ENCODE data around the gene FARP2. TPM values are rescaled to one million over a fixed set of nuclear protein-coding genes. Genes with fewer than 3 reads are reported as not detected.

Gene FARP2
- polyA plus RNA-seq, 1 of the 3 experiments (the other 2 are of a cell fraction), result 11.5 TPM

DNA sequence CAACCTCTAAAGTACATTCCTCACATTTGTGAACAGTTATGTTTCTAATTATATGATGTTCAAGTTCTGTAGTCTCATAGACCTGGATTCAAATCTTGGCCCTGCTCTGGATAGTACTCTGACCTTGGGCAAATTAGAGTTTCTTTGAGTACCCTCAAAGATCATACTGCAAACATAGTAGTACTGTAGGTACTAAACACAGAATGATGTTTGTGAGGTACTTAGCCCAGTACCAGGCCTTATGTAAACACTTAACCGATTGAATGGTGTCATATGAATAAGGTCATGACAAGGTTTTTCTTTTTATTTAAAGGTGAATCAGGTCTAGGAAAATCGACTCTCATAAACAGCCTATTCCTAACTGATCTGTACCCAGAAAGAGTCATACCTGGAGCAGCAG is 21.3 kb upstream of the FARP2 start:
- Histone ChIP-seq H3K9ac (no peak overlapping the region), H3K9me3 (no peaks in the 10 kb centered on the region), H2AFZ (ENCODE audit: low read depth) (no peak overlapping the region), H3K4me3 (ENCODE audit: low read depth in 2 of 2, low read length in 1 of 2) (no peak overlapping the region), H3K4me2 (no peak overlapping the region), H3F3A (replicated peaks; ENCODE audit: insufficient read depth) (no peaks in the 10 kb centered on the region), H3K36me3 (replicated peaks in 1 of 2; ENCODE audit: control insufficient read depth in 1 of 2, insufficient read depth in 2 of 2, low read length in 1 of 2) (peaks cover 64 to 66% of the 10 kb centered on the region in 2 experiments), H3K27ac (ENCODE audit: low read depth in 2 of 2, low read length in 1 of 2) (no peak overlapping the region), H3K27me3 (ENCODE audit: insufficient read depth) (no peaks in the 10 kb centered on the region), H3K9me2 (no peaks in the 10 kb centered on the region), H3K79me2 (ENCODE audit: insufficient read depth) (peaks cover 86% of the 10 kb centered on the region), H3K4me1 (ENCODE audit: control insufficient read depth in 1 of 2, insufficient read depth in 2 of 2, low read depth in 1 of 2, low read length in 1 of 2) (no peaks in the 10 kb centered on the region), H4K20me1 (ENCODE audit: insufficient read depth) (peaks cover 19% of the 10 kb centered on the region; the same call in 1 of the 2 replicates)
- ChIA-PET POLR2A (no interaction called here), CTCF (no interaction called here)
- TF ChIP-seq NRF1 (IDR thresholded peaks at IDR 0.05; ENCODE audit: low read depth, low read length), result no peak
- no peak for TF ChIP-seq NFIC (IDR thresholded peaks at IDR 0.05; ENCODE audit: borderline replicate concordance)
- TF ChIP-seq JUND (IDR thresholded peaks at IDR 0.05), result no peak
- no peak for TF ChIP-seq EP300 (IDR thresholded peaks at IDR 0.05; ENCODE audit: borderline replicate concordance in 1 of 2, low read depth in 1 of 2, low read length in 1 of 2)
- TF ChIP-seq ELF1 (IDR thresholded peaks at IDR 0.05), result no peak
- TF ChIP-seq TEAD4 (IDR thresholded peaks at IDR 0.05; ENCODE audit: borderline replicate concordance, insufficient read depth), result no peak
- no peak for TF ChIP-seq IRF3 (IDR thresholded peaks at IDR 0.05; ENCODE audit: low read depth, low read length)
- no peak for TF ChIP-seq YY1 (IDR thresholded peaks at IDR 0.05; ENCODE audit: low read depth)
- no peak for TF ChIP-seq USF2 (IDR thresholded peaks at IDR 0.05; ENCODE audit: borderline replicate concordance, low read depth, low read length)
- TF ChIP-seq GABPA (IDR thresholded peaks at IDR 0.05; ENCODE audit: low read depth), result no peak
- no peak for TF ChIP-seq MEF2A (IDR thresholded peaks at IDR 0.05; ENCODE audit: borderline replicate concordance, low read depth)
- TF ChIP-seq POLR2AphosphoS5 (IDR thresholded peaks at IDR 0.05; ENCODE audit: low read depth, low read length), result no peak
- WGBS (ENCODE audit: low lambda C conversion rate), result 71% methylated on average over 2 of the region's 2 CpGs
- DNase-seq, result no peak

- H4K20me1 ChIP-seq (ENCODE audit: insufficient read depth), result peaks cover 45% of the 10 kb centered on the region
- H3K36me3 ChIP-seq (replicated peaks in 1 of 2; ENCODE audit: control insufficient read depth in 1 of 2, insufficient read depth in 2 of 2, low read length in 1 of 2), result peaks cover 79 to 82% of the 10 kb centered on the region in 2 experiments
- no peak overlapping the region for H3K27ac ChIP-seq (ENCODE audit: low read depth in 2 of 2, low read length in 1 of 2)
- no peak overlapping the region for H3K4me3 ChIP-seq (ENCODE audit: low read depth in 2 of 2, low read length in 1 of 2)
- H3K79me2 ChIP-seq (ENCODE audit: insufficient read depth), result peaks cover 64% of the 10 kb centered on the region
- WGBS (ENCODE audit: low lambda C conversion rate), result 85% methylated on average over 8 of the region's 8 CpGs
- no peaks in the 10 kb centered on the region for H3K9me3 ChIP-seq
- H2AFZ ChIP-seq (ENCODE audit: low read depth), result no peak overlapping the region
- no peak for DNase-seq
- POLR2A ChIA-PET, result no interaction called here
- H3K9ac ChIP-seq, result no peak overlapping the region
- no peak overlapping the region for H3K4me2 ChIP-seq
- no peaks in the 10 kb centered on the region for H3K27me3 ChIP-seq (ENCODE audit: insufficient read depth)
- H3F3A ChIP-seq (replicated peaks; ENCODE audit: insufficient read depth), result peaks cover 6% of the 10 kb centered on the region
- H3K9me2 ChIP-seq, result no peaks in the 10 kb centered on the region
- TF ChIP-seq EZH2phosphoT487 (IDR thresholded peaks at IDR 0.05; ENCODE audit: borderline replicate concordance, low read depth), result no peak
- TF ChIP-seq RFX5 (IDR thresholded peaks at IDR 0.05; ENCODE audit: low read length), result no peak
- TF ChIP-seq NFIC (IDR thresholded peaks at IDR 0.05; ENCODE audit: borderline replicate concordance), result no peak
- TF ChIP-seq IRF3 (IDR thresholded peaks at IDR 0.05; ENCODE audit: low read depth, low read length), result no peak
- TF ChIP-seq MEF2A (IDR thresholded peaks at IDR 0.05; ENCODE audit: borderline replicate concordance, low read depth), result no peak
- no peak for TF ChIP-seq TEAD4 (IDR thresholded peaks at IDR 0.05; ENCODE audit: borderline replicate concordance, insufficient read depth)
- no peak for TF ChIP-seq MXI1 (IDR thresholded peaks at IDR 0.05; ENCODE audit: low read depth, low read length)
- TF ChIP-seq GATA2 (CRISPR knock-in tag; IDR thresholded peaks at IDR 0.05), result no peak
- TF ChIP-seq TAF1 (IDR thresholded peaks at IDR 0.05; ENCODE audit: borderline replicate concordance, low read depth, low read length), result no peak
- no peak for TF ChIP-seq PBX3 (IDR thresholded peaks at IDR 0.05)
- TF ChIP-seq USF2 (IDR thresholded peaks at IDR 0.05; ENCODE audit: borderline replicate concordance, low read depth, low read length), result no peak
- TF ChIP-seq CTCF (IDR thresholded peaks at IDR 0.05), result no peak
- CTCF ChIA-PET, result no interaction called here
- H3K4me1 ChIP-seq (ENCODE audit: control insufficient read depth in 1 of 2, insufficient read depth in 2 of 2, low read depth in 1 of 2, low read length in 1 of 2), result no peaks in the 10 kb centered on the region
These were observed 16.1 kb upstream of the FARP2 start for GRCh38 chr2:241339839-241340630.
